Lung (tissue), 12 donors: ENCODE data around the gene HMGN4. TPM values are rescaled to one million over a fixed set of nuclear protein-coding genes. Genes with fewer than 3 reads are reported as not detected.

Experiments
- ATAC-seq: fragments of 200-7000 bp; cut with Tn5 transposase; one replicate; pipeline ENCODE4 v1.9.1; 2020; ENCODE audit warnings: moderate number of reproducible peaks; ENCODE audit not compliant: insufficient read depth, low FRiP score
- DNase-seq, 3 donors: peaks; one replicate each; pipeline ENCODE4 v3.0.0-alpha.2; 2013 to 2017
- H3K27ac ChIP-seq, 2 donors: one replicate each; pipeline ENCODE4 v1.5.1; 2013; ENCODE audit warnings: mild to moderate bottlenecking in 2 of 2, moderate library complexity in 2 of 2, control low read depth in 1 of 2, inconsistent platforms in 1 of 2, low read depth in 1 of 2, low read length in 1 of 2
- H3K27me3 ChIP-seq, 3 donors: one replicate each; pipeline ENCODE4 v1.5.1; 2013; ENCODE audit warnings: low read length in 2 of 3; ENCODE audit not compliant: control insufficient read depth in 3 of 3, insufficient read depth in 3 of 3
- H3K36me3 ChIP-seq, 4 donors: one replicate each; pipeline ENCODE4 v1.5.1; 2013; ENCODE audit warnings: low read length in 4 of 4, mild to moderate bottlenecking in 1 of 4, moderate library complexity in 1 of 4; ENCODE audit not compliant: control insufficient read depth in 4 of 4, insufficient read depth in 4 of 4
- H3K4me1 ChIP-seq, 5 donors: one replicate each; pipeline ENCODE4 v1.5.1; 2013; ENCODE audit warnings: low read length in 5 of 5, mild to moderate bottlenecking in 2 of 5, moderate library complexity in 1 of 5; ENCODE audit not compliant: control insufficient read depth in 5 of 5, insufficient read depth in 5 of 5
- H3K4me3 ChIP-seq: one replicate; pipeline ENCODE4 v1.5.1; 2013; ENCODE audit warnings: mild to moderate bottlenecking, control low read depth, moderate library complexity
- H3K9ac ChIP-seq, 2 donors: one replicate each; pipeline ENCODE4 v1.5.1; 2013; ENCODE audit warnings: low read length in 2 of 2, control low read depth in 1 of 2; ENCODE audit not compliant: insufficient read depth in 1 of 2
- H3K9me3 ChIP-seq, 4 donors: one replicate each; pipeline ENCODE4 v1.5.1; 2013; ENCODE audit warnings: low read length in 3 of 4, mild to moderate bottlenecking in 1 of 4, moderate library complexity in 1 of 4; ENCODE audit not compliant: control insufficient read depth in 4 of 4, insufficient read depth in 3 of 4
- WGBS, 2 donors: extraction: QIAGEN DNeasy Blood & Tissue Kit; methylation state at CpG; one replicate each; pipeline ENCODE4 v1.1.7; 2013; 5-methylcytosine and 5-hydroxymethylcytosine counted together
- polyA plus RNA-seq, 2 donors: library from polyadenylated mRNA; stranded (reverse); fragments of 200-250 nt; gene quantifications; one replicate each; pipeline ENCODE4 v1.2.1, GENCODE V29; 2013
- total RNA-seq, 2 donors: library from RNA; depleted of rRNA in 1 of 2; stranded (reverse); fragments of >200 nt in 1 of 2; gene quantifications; one replicate each; pipeline ENCODE4 v1.2.1, GENCODE V29; 2014 to 2021
- TF ChIP-seq, protein P1 (sequence below): IDR thresholded peaks from 2 replicates; pipeline ENCODE4 v1.5.1; 2012; ENCODE audit warnings: mild to moderate bottlenecking; ENCODE audit errors: control extremely low read depth, extremely low read depth
- donor health status: control.
- donor health status: control.
- donor health status: Bipolar disorder and iron deficiency.
- donor health status: healthy.
- donor health status: DM: yes; HTN: yes; CAD: no.

Gene HMGN4
- total and polyA plus RNA-seq, 4 donors, result 16.1 to 73.3 (median 54.2) TPM

GRCh38 chr6:26534681-26535465 lies 3.3 kb upstream of the HMGN4 start:
- Histone ChIP-seq H3K4me1 (peaks cover 4 to 32% (median 8%) of the 10 kb centered on the region in 5 donors), H3K27ac (no peak overlapping the region), H3K36me3 (peaks cover 0 to 4% (median under 1%) of the 10 kb centered on the region in 4 donors), H3K27me3 (no peaks in the 10 kb centered on the region), H3K4me3 (no peak overlapping the region), H3K9me3 (no peaks in the 10 kb centered on the region), H3K9ac (no peak overlapping the region)
- ATAC-seq (no peak), DNase-seq (peak; percentile 52 to 70 (median 61))
- TF ChIP-seq, protein P1, sequence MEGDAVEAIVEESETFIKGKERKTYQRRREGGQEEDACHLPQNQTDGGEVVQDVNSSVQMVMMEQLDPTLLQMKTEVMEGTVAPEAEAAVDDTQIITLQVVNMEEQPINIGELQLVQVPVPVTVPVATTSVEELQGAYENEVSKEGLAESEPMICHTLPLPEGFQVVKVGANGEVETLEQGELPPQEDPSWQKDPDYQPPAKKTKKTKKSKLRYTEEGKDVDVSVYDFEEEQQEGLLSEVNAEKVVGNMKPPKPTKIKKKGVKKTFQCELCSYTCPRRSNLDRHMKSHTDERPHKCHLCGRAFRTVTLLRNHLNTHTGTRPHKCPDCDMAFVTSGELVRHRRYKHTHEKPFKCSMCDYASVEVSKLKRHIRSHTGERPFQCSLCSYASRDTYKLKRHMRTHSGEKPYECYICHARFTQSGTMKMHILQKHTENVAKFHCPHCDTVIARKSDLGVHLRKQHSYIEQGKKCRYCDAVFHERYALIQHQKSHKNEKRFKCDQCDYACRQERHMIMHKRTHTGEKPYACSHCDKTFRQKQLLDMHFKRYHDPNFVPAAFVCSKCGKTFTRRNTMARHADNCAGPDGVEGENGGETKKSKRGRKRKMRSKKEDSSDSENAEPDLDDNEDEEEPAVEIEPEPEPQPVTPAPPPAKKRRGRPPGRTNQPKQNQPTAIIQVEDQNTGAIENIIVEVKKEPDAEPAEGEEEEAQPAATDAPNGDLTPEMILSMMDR, result no peak
- 82 to 88% methylated on average over 6 of the region's 6 CpGs for WGBS, 2 donors

GRCh38 chr6:26536571-26537159 lies 1.5 kb upstream of the HMGN4 start:
- TF ChIP-seq, protein P1, result no peak
- Histone ChIP-seq H3K36me3 (peaks cover 0 to 4% (median 2%) of the 10 kb centered on the region in 4 donors), H3K4me3 (peak overlapping the region; percentile 20), H3K9me3 (no peaks in the 10 kb centered on the region), H3K4me1 (peaks cover 5 to 37% (median 8%) of the 10 kb centered on the region in 5 donors), H3K27ac (peak overlapping the region; percentile 93 to 97), H3K9ac (peak overlapping the region; percentile 78 to 94), H3K27me3 (no peaks in the 10 kb centered on the region)
- WGBS, 2 donors, result 7 to 8% methylated on average over 12 of the region's 12 CpGs
- DNase-seq (peak; percentile 72 to 91 (median 87)), ATAC-seq (no peak)

- DNase-seq (peak; percentile 94 to 97 (median 96)), ATAC-seq (peak; percentile 76)
- H3K4me3 ChIP-seq, result peak overlapping the region; percentile 51
- H3K9me3 ChIP-seq, result no peaks in the 10 kb centered on the region
- H3K27me3 ChIP-seq, result no peaks in the 10 kb centered on the region
- WGBS, 2 donors, result 0 to 1% methylated on average over 37 of the region's 37 CpGs
- H3K9ac ChIP-seq, result peak overlapping the region; percentile 78 to 94
- peak overlapping the region; percentile 93 to 97 for H3K27ac ChIP-seq
- H3K4me1 ChIP-seq, result peaks cover 5 to 41% (median 11%) of the 10 kb centered on the region in 5 donors
- H3K36me3 ChIP-seq, result peaks cover 0 to 4% (median 2%) of the 10 kb centered on the region in 4 donors
- TF ChIP-seq, protein P1, result no peak
These were observed 863 bp upstream of the HMGN4 start for GRCh38 chr6:26537160-26537845.
